Type B pancreatic cell (in vitro differentiated cells): ENCODE measurements around the gene ZDBF2. TPM values are rescaled to one million over a fixed set of nuclear protein-coding genes. Genes with fewer than 3 reads are reported as not detected.
A peak's percentile ranks its signal among the peaks of the same experiment; 100 is the strongest.

Experiments used
- DNase-seq: peaks from one replicate; pipeline ENCODE4 v3.0.0; 2021; ENCODE audit warnings: mixed read lengths; ENCODE audit not compliant: unreplicated experiment; ENCODE audit errors: extremely low spot score
- H3K27ac Mint-ChIP-seq: 2 replicates; pipeline ENCODE4 v1.8.0; 2021; ENCODE audit warnings: mild to moderate bottlenecking, mixed read lengths
- H3K27me3 Mint-ChIP-seq: 2 replicates; pipeline ENCODE4 v1.8.0; 2021; ENCODE audit warnings: mixed read lengths
- H3K36me3 Mint-ChIP-seq: 2 replicates; pipeline ENCODE4 v1.8.0; 2021; ENCODE audit warnings: mixed read lengths
- H3K4me1 Mint-ChIP-seq: one replicate; pipeline ENCODE4 v1.8.0; 2021; ENCODE audit warnings: mixed read lengths; ENCODE audit not compliant: unreplicated experiment
- H3K4me3 Mint-ChIP-seq: 2 replicates; pipeline ENCODE4 v1.8.0; 2021; ENCODE audit warnings: mild to moderate bottlenecking, mixed read lengths
- H3K9me3 Mint-ChIP-seq: 2 replicates; pipeline ENCODE4 v1.8.0; 2021; ENCODE audit warnings: mixed read lengths
- total RNA-seq: library from RNA; stranded (reverse); gene quantifications from 2 replicates; pipeline ENCODE4 v1.2.1, GENCODE V29; 2021; ENCODE audit warnings: low replicate concordance
- TF ChIP-seq, protein P1 (sequence below): fragments of 200-600 bp; sonication (generic); conservative IDR thresholded peaks from 2 replicates; pipeline ENCODE4 v1.5.0; 2021; ENCODE audit warnings: antibody characterized with exemption, mild to moderate bottlenecking

ZDBF2 gene
- total RNA-seq, 1 donor from 2014 or later = 35.1 TPM

DNA sequence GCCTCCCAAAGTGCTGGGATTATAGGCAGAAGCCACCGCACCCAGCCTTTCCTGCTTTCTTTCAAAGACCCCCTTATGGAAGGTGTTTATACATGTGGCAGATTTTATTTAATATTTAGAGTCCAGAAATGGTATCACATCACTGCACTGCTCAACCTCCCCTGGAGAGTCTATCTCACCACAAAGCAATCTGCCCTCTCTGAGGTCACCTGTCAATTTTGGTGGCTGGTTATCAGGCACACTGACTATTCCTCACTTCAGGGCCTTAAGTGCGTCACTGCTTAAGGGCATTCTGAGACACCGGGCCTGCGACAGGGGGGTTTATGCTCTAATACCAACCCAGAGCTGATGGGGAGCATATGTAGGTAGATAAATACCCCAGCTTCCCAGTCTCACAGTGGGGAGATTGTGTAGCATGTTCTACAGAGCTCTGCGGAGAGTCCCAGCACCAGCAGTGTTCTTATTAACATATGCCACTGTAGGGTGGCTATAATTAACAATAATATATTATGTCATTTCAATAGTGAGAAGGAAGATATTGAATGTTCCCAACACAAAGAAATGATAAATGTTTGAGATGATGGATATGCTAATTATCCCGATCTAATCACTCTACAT, 42.7 kb upstream of the ZDBF2 start:
- peaks cover 5% of the 10 kb centered on the region for H3K9me3 Mint-ChIP-seq
- peaks cover 32% of the 10 kb centered on the region for H3K4me1 Mint-ChIP-seq
- TF ChIP-seq, protein P1, sequence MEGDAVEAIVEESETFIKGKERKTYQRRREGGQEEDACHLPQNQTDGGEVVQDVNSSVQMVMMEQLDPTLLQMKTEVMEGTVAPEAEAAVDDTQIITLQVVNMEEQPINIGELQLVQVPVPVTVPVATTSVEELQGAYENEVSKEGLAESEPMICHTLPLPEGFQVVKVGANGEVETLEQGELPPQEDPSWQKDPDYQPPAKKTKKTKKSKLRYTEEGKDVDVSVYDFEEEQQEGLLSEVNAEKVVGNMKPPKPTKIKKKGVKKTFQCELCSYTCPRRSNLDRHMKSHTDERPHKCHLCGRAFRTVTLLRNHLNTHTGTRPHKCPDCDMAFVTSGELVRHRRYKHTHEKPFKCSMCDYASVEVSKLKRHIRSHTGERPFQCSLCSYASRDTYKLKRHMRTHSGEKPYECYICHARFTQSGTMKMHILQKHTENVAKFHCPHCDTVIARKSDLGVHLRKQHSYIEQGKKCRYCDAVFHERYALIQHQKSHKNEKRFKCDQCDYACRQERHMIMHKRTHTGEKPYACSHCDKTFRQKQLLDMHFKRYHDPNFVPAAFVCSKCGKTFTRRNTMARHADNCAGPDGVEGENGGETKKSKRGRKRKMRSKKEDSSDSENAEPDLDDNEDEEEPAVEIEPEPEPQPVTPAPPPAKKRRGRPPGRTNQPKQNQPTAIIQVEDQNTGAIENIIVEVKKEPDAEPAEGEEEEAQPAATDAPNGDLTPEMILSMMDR = no peak
- peak overlapping the region; percentile 51 for H3K27ac Mint-ChIP-seq
- no peaks in the 10 kb centered on the region for H3K36me3 Mint-ChIP-seq
- DNase-seq = no peak
- H3K27me3 Mint-ChIP-seq = no peaks in the 10 kb centered on the region
- no peak overlapping the region for H3K4me3 Mint-ChIP-seq

DNA sequence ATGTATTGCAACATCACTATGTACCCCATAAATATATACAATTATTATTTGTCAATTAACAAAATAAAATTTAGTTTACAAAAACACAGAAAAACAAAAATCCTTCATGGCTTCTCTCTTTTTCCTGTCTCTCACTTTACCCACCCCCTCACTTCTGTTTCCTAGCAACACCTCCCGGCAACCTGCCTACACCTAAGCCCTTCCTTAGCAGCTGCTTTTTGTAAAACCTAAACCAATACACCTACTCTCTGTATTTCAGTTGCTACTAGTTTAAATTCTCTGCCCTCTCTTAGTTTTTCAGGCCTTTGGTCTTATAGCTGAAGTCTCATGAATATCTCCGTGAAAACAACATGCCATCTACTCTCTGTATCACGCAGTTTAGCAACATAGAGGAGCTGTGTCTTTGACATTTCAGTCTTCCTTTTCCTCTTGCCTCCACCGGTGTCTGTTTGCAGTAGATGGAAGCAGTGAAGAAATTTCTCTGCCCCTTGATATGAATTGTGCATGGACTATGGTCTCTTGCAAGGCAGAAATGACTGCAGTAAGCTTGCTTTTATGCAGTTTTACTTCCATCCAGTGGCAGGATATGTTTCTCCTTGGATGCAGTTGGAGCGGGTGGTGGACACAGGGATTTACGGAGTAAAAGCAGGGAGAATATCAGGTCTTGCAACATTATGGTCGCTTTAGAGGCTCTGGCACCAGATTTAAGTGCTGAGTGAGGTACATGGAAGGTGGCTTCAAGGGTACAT, 42.0 kb upstream of the ZDBF2 start:
- no peaks in the 10 kb centered on the region for H3K27me3 Mint-ChIP-seq
- H3K4me1 Mint-ChIP-seq = peaks cover 32% of the 10 kb centered on the region
- H3K4me3 Mint-ChIP-seq = peak overlapping the region; percentile 58
- no peaks in the 10 kb centered on the region for H3K36me3 Mint-ChIP-seq
- H3K27ac Mint-ChIP-seq = peak overlapping the region; percentile 18
- TF ChIP-seq, protein P1 = no peak
- DNase-seq = no peak
- peaks cover 5% of the 10 kb centered on the region for H3K9me3 Mint-ChIP-seq

DNA sequence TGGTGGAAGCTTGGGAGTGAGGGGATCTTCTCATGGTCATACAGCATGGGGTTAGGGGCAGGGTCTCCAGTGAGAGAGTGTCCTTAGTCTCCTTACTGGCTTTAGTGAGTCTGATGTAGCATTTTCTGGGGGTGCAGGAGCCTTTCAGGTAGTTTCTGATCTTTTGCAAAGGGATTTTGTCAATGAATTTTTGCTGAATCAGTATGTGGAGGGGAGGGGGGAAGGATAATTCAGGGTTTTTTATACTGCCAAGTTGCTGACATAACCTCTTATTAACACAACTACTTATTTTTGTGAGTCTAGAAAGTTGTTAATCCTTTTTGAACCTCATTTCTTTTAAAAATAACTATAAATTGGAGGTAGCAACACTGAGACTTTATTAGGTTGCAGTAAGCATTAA, 35.3 kb upstream of the ZDBF2 start:
- Mint-ChIP-seq H3K4me3 (no peak overlapping the region), H3K27ac (no peak overlapping the region), H3K4me1 (peaks cover 14% of the 10 kb centered on the region)

DNA sequence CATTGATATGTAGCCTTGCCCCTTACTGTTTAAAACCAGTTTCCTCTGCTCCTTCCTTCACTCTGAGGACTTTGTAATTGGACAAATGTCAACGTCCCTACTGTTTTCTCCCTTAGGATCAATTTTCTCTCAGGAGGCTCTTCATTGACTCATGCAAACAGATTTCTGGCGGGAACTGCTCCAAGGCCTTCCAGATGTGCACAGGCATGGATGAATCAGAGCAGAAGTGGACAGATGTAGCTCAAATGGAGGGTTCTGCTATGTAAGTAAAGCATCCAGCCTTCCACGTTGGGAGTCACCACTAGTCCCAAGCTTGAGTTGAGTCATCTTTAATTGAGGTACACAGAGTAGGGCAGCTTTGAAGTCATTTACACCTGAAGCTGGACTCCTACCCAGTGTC, 34.1 kb upstream of the ZDBF2 start:
- no peak for DNase-seq
- Mint-ChIP-seq H3K4me3 (no peak overlapping the region), H3K9me3 (peaks cover 5% of the 10 kb centered on the region), H3K36me3 (no peaks in the 10 kb centered on the region), H3K27ac (no peak overlapping the region), H3K27me3 (no peaks in the 10 kb centered on the region), H3K4me1 (peaks cover 14% of the 10 kb centered on the region)
- TF ChIP-seq, protein P1 = no peak

More for the DNA sequence above, 35.3 kb upstream of the ZDBF2 start:
- no peaks in the 10 kb centered on the region for H3K36me3 Mint-ChIP-seq
- TF ChIP-seq, protein P1 = no peak
- H3K27me3 Mint-ChIP-seq = no peaks in the 10 kb centered on the region
- no peak for DNase-seq
- H3K9me3 Mint-ChIP-seq = peaks cover 5% of the 10 kb centered on the region

DNA sequence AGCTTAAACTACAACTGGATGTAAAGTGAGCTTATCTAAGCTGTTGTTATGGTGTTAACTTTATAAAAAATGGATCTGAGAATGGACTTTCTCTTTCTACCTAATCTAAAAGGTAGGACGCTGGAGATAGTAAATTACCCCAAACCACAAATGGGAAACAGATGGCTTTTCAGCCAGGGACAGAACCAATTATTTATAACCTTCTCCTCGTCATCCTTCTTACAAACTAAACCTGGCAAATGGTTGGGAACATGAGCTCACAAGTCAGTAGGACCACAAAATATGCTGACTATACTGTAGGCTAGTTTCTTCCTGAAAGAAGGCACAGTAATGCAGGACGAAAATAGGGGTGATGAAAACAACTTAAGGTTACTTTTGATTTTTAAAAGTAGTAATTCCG, 32.7 kb upstream of the ZDBF2 start:
- TF ChIP-seq, protein P1 = no peak
- H3K36me3 Mint-ChIP-seq = no peaks in the 10 kb centered on the region
- H3K9me3 Mint-ChIP-seq = no peaks in the 10 kb centered on the region
- no peak for DNase-seq
- no peak overlapping the region for H3K4me3 Mint-ChIP-seq
- peaks cover 14% of the 10 kb centered on the region for H3K4me1 Mint-ChIP-seq
- H3K27me3 Mint-ChIP-seq = no peaks in the 10 kb centered on the region
- H3K27ac Mint-ChIP-seq = peak overlapping the region; percentile 62
